SK-N-SH (cell line): ENCODE measurements around the gene YBX2. TPM values are rescaled to one million over a fixed set of nuclear protein-coding genes. Genes with fewer than 3 reads are reported as not detected.

ENCODE experiments used
- CTCF ChIA-PET: fragments of 300-600, 350-600 bp; formaldehyde crosslinking; extraction: SDS; loops from one replicate; lab custom pipeline; 2021; lab: Yijun Ruan, JAX
- POLR2A ChIA-PET: fragments of 350-600 bp; sonication (Branson Sonifier 250); formaldehyde crosslinking; extraction: SDS; loops from one replicate; lab custom pipeline; 2020; ENCODE audit warnings: antibody characterized with exemption, inconsistent platforms; lab: Yijun Ruan, JAX
- DNase-seq: peaks from one replicate; pipeline ENCODE4 v3.0.0; 2012
- H2AFZ ChIP-seq: fragments of 200-600 bp; sonication (generic); 2 replicates; pipeline ENCODE4 v1.8.1; 2016; ENCODE audit warnings: antibody characterized with exemption, mild to moderate bottlenecking, low read depth
- H3F3A ChIP-seq: fragments of 200-600 bp; sonication (generic); replicated peaks from 2 replicates; pipeline ENCODE3; 2016; ENCODE audit warnings: antibody characterized with exemption, mild to moderate bottlenecking; ENCODE audit not compliant: insufficient read depth
- H3K27ac ChIP-seq, 2 experiments: fragments of 200-500 bp in 1 of 2; fragments of 200-600 bp in 1 of 2; sonication (Bioruptor generic) in 1 of 2; sonication (generic), shearing (Covaris generic) in 1 of 2; 2 replicates each; pipeline versions ENCODE4 v1.5.1 to v1.6.1; 2014 to 2016; ENCODE audit warnings: low read depth in 2 of 2, inconsistent platforms in 1 of 2, low read length in 1 of 2, mild to moderate bottlenecking in 1 of 2, mixed read lengths in 1 of 2
- H3K27me3 ChIP-seq: fragments of 200-600 bp; sonication (generic), shearing (Covaris generic); 2 replicates; pipeline ENCODE4 v1.6.1; 2016; ENCODE audit warnings: mixed run types; ENCODE audit not compliant: insufficient read depth
- H3K36me3 ChIP-seq, 2 experiments: fragments of 200-500 bp in 1 of 2; fragments of 200-600 bp in 1 of 2; sonication (Bioruptor generic) in 1 of 2; sonication (generic) in 1 of 2; replicated peaks in 1 of 2; 2 replicates each; pipeline versions ENCODE3 to v1.5.1; 2014 to 2016; ENCODE audit warnings: low read length in 1 of 2, mild to moderate bottlenecking in 1 of 2; ENCODE audit not compliant: insufficient read depth in 2 of 2, control insufficient read depth in 1 of 2
- H3K4me1 ChIP-seq, 2 experiments: fragments of 200-500 bp in 1 of 2; fragments of 200-600 bp in 1 of 2; sonication (Bioruptor generic) in 1 of 2; sonication (generic), shearing (Covaris generic) in 1 of 2; 2 replicates each; pipeline versions ENCODE4 v1.5.1 to v1.6.1; 2014 to 2016; ENCODE audit warnings: low read depth in 1 of 2, low read length in 1 of 2, mixed run types in 1 of 2; ENCODE audit not compliant: insufficient read depth in 2 of 2, control insufficient read depth in 1 of 2
- H3K4me2 ChIP-seq: fragments of 200-600 bp; sonication (generic), shearing (Covaris generic); 2 replicates; pipeline ENCODE4 v1.6.1; 2017; ENCODE audit warnings: mixed run types
- H3K4me3 ChIP-seq, 2 experiments: fragments of 200-500 bp in 1 of 2; fragments of 200-600 bp in 1 of 2; sonication (Bioruptor generic) in 1 of 2; sonication (generic), shearing (Covaris generic) in 1 of 2; 2 replicates each; pipeline versions ENCODE4 v1.5.1 to v1.8.1; 2014 to 2016; ENCODE audit warnings: low read depth in 2 of 2, inconsistent platforms in 1 of 2, low read length in 1 of 2, mild to moderate bottlenecking in 1 of 2, mixed read lengths in 1 of 2, moderate library complexity in 1 of 2
- H3K79me2 ChIP-seq: fragments of 200-600 bp; sonication (generic); 2 replicates; pipeline ENCODE4 v1.8.1; 2017; ENCODE audit warnings: mild to moderate bottlenecking; ENCODE audit not compliant: insufficient read depth
- H3K9ac ChIP-seq: fragments of 200-600 bp; sonication (generic); 2 replicates; pipeline ENCODE4 v1.6.1; 2017; ENCODE audit warnings: mixed run types
- H3K9me2 ChIP-seq: fragments of 200-600 bp; sonication (generic); 2 replicates; pipeline ENCODE4 v1.6.1; 2017; ENCODE audit warnings: mixed run types
- H3K9me3 ChIP-seq: fragments of 200-600 bp; sonication (generic); 2 replicates; pipeline ENCODE4 v1.6.1; 2017; ENCODE audit warnings: mixed run types, mild to moderate bottlenecking, moderate library complexity
- H4K20me1 ChIP-seq: fragments of 200-600 bp; sonication (generic); 2 replicates; pipeline ENCODE4 v1.6.1; 2017; ENCODE audit warnings: mild to moderate bottlenecking, mixed run types; ENCODE audit not compliant: insufficient read depth
- CHD2 ChIP-seq: fragments of 150-350 bp; IDR thresholded peaks from 2 replicates; pipeline ENCODE4 v1.6.1; 2018; ENCODE audit warnings: low read length; ENCODE audit not compliant: partially characterized antibody
- ELF1 ChIP-seq: IDR thresholded peaks from 2 replicates; pipeline ENCODE4 v1.4.0; 2012
- EP300 ChIP-seq, 2 experiments: IDR thresholded peaks; 2 replicates each; pipeline versions ENCODE4 v1.4.0 to v1.6.1; 2012; ENCODE audit warnings: borderline replicate concordance in 1 of 2, low read depth in 1 of 2, low read length in 1 of 2
- EZH2phosphoT487 ChIP-seq: fragments of 200-600 bp; sonication (generic); IDR thresholded peaks from 2 replicates; pipeline ENCODE4 v1.6.1; 2017; ENCODE audit warnings: low read depth, mixed run types, mild to moderate bottlenecking, antibody characterized with exemption, moderate library complexity, borderline replicate concordance
- FOSL2 ChIP-seq: IDR thresholded peaks from 2 replicates; pipeline ENCODE4 v1.4.0; 2012; ENCODE audit warnings: low read depth, mild to moderate bottlenecking, moderate library complexity, borderline replicate concordance
- FOXM1 ChIP-seq: IDR thresholded peaks from 2 replicates; pipeline ENCODE4 v1.4.0; 2012; ENCODE audit warnings: low read depth, mild to moderate bottlenecking
- GABPA ChIP-seq: IDR thresholded peaks from 2 replicates; pipeline ENCODE4 v1.4.0; 2012; ENCODE audit warnings: low read depth, mild to moderate bottlenecking
- GATA2 ChIP-seq: sonication (generic); formaldehyde crosslinking; IDR thresholded peaks from 2 replicates; pipeline ENCODE4 v1.5.0; 2020; ENCODE audit warnings: mild to moderate bottlenecking, missing genetic modification reagents
- JUND ChIP-seq: IDR thresholded peaks from 2 replicates; pipeline ENCODE4 v1.4.0; 2012
- MEF2A ChIP-seq: IDR thresholded peaks from 2 replicates; pipeline ENCODE4 v1.4.0; 2012; ENCODE audit warnings: low read depth, borderline replicate concordance
- NFIC ChIP-seq: IDR thresholded peaks from 2 replicates; pipeline ENCODE4 v1.4.0; 2012; ENCODE audit warnings: borderline replicate concordance
- NRF1 ChIP-seq: IDR thresholded peaks from 2 replicates; pipeline ENCODE4 v1.6.1; 2012; ENCODE audit warnings: low read depth, mild to moderate bottlenecking, low read length
- POLR2AphosphoS5 ChIP-seq: IDR thresholded peaks from 2 replicates; pipeline ENCODE4 v1.6.1; 2012; ENCODE audit warnings: low read depth, low read length
- RAD21 ChIP-seq: IDR thresholded peaks from 2 replicates; pipeline ENCODE4 v1.6.1; 2012; ENCODE audit warnings: mild to moderate bottlenecking, low read length
- RCOR1 ChIP-seq: fragments of 150-350 bp; IDR thresholded peaks from 2 replicates; pipeline ENCODE4 v1.6.1; 2017; ENCODE audit warnings: antibody characterized with exemption, low read length
- RFX5 ChIP-seq: IDR thresholded peaks from 2 replicates; pipeline ENCODE4 v1.6.1; 2012; ENCODE audit warnings: mild to moderate bottlenecking, improper control_type of control experiment, low read length
- RXRA ChIP-seq: IDR thresholded peaks from 2 replicates; pipeline ENCODE4 v1.4.0; 2012; ENCODE audit warnings: low read depth, mild to moderate bottlenecking, borderline replicate concordance
- SIN3A ChIP-seq: IDR thresholded peaks from 2 replicates; pipeline ENCODE4 v1.6.1; 2012; ENCODE audit warnings: low read depth, mild to moderate bottlenecking, low read length, moderate library complexity, borderline replicate concordance
- SMC3 ChIP-seq: IDR thresholded peaks from 2 replicates; pipeline ENCODE4 v1.6.1; 2012; ENCODE audit warnings: low read depth, low read length, improper control_type of control experiment
- TAF1 ChIP-seq: IDR thresholded peaks from 2 replicates; pipeline ENCODE4 v1.6.1; 2012; ENCODE audit warnings: low read depth, mild to moderate bottlenecking, low read length, moderate library complexity, borderline replicate concordance
- TCF12 ChIP-seq: IDR thresholded peaks from 2 replicates; pipeline ENCODE4 v1.4.0; 2012
- TEAD4 ChIP-seq: IDR thresholded peaks from 2 replicates; pipeline ENCODE4 v1.4.0; 2012; ENCODE audit warnings: mild to moderate bottlenecking, borderline replicate concordance; ENCODE audit not compliant: insufficient read depth
- WGBS: methylation state at CpG from one replicate; pipeline ENCODE4 v1.1.6; 2017; ENCODE audit warnings: low lambda C conversion rate; 5-methylcytosine and 5-hydroxymethylcytosine counted together
- polyA plus RNA-seq, 3 experiments: library from polyadenylated mRNA; depleted of rRNA; stranded (reverse); fragments of >200 nt; gene quantifications; 2 replicates each; pipeline ENCODE4 v1.2.3, GENCODE V29; 2012
- TF ChIP-seq, protein P1 (sequence below): IDR thresholded peaks from 2 replicates; pipeline ENCODE4 v1.4.0; 2012; ENCODE audit warnings: low read depth
- TF ChIP-seq, protein P2 (sequence below): fragments of 150-350 bp; IDR thresholded peaks from 2 replicates; pipeline ENCODE4 v1.6.1; 2016; ENCODE audit warnings: mild to moderate bottlenecking, low read depth, low read length
- TF ChIP-seq, protein P3 (sequence below): fragments of 200-600 bp; sonication (generic); IDR thresholded peaks from 2 replicates; pipeline ENCODE4 v1.6.1; 2017; ENCODE audit warnings: antibody characterized with exemption, mild to moderate bottlenecking, moderate library complexity
- TF ChIP-seq, protein P4 (sequence below): IDR thresholded peaks from 2 replicates; pipeline ENCODE4 v1.6.1; 2012; ENCODE audit warnings: mild to moderate bottlenecking, low read depth, low read length, moderate library complexity
- TF ChIP-seq, protein P5 (sequence below): IDR thresholded peaks from 2 replicates; pipeline ENCODE4 v1.4.0; 2012; ENCODE audit warnings: low read depth, borderline replicate concordance

YBX2 gene
- polyA plus RNA-seq, 1 of the 3 experiments (the other 2 are of a cell fraction): 0.54 TPM

DNA sequence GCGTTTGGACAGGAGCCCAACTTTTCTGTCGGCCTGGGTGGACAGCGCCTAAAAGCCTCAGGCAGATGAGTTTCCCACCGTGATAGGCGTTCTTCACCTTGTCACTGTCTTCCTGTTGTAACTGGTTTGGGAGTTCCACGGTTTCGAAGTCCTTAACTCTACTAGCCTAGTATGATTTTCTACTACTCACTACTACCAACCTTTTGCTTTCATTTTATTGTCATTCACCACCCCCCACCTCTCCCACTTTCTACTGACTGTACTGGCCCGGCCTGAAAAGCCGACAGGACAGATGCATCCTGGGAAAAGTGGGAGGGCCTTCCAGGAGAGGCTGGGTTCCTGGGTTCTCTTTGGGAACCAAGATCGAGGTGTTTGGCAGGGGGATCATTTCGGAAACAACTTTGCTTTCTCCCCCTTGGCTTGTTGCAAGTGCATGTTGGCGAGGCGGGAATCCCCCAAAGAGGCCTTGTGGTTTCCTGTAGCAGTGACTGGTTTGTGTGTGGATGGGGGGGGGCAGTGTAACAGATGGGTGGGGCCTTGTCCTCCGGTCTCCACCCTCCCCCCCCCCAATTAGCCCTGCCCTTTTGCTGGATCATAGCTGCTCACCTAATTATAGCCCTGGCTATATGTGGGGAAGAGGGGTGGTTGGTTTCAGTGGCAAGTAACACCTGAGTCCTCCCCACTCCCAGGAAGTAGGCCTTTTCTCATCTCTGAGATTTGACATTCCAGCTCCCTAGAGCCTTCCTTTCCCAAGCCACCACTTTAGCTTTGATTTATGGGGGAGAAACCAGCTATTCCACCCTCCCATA lies 14.4 kb upstream of the YBX2 start:
- 1% methylated on average over 12 of the region's 14 CpGs for WGBS
- peak; percentile 77 for DNase-seq
- H3K4me3 ChIP-seq: peak overlapping the region; percentile 76 to 79
- peaks cover 55% of the 10 kb centered on the region for H4K20me1 ChIP-seq
- peaks cover 59% of the 10 kb centered on the region for H3F3A ChIP-seq
- H3K36me3 ChIP-seq: peaks cover 41 to 45% of the 10 kb centered on the region in 2 experiments
- H3K79me2 ChIP-seq: peaks cover 61% of the 10 kb centered on the region
- H3K27ac ChIP-seq: peak overlapping the region; percentile 83 to 91
- POLR2A ChIA-PET: interaction anchor here (0.7 to 1.2 kb wide), 4 partner anchors 9 to 89 kb away, joined by 3 to 6 read pairs (median 4); partner anchors contain the start of genes DLG4 and GABARAP
- H3K9me2 ChIP-seq: no peaks in the 10 kb centered on the region
- H3K27me3 ChIP-seq: no peaks in the 10 kb centered on the region
- no peaks in the 10 kb centered on the region for H3K9me3 ChIP-seq
- H3K9ac ChIP-seq: peak overlapping the region; percentile 93
- CTCF ChIA-PET: interaction anchor here (0.6 to 2.6 kb wide), 6 partner anchors 12 to 603 kb away, joined by 3 to 7 read pairs (median 4); partner anchors contain the start of gene SLC2A4
- peaks cover 18 to 34% of the 10 kb centered on the region in 2 experiments for H3K4me1 ChIP-seq
- peak overlapping the region; percentile 90 for H3K4me2 ChIP-seq
- H2AFZ ChIP-seq: no peak overlapping the region
- TF ChIP-seq, protein P1, sequence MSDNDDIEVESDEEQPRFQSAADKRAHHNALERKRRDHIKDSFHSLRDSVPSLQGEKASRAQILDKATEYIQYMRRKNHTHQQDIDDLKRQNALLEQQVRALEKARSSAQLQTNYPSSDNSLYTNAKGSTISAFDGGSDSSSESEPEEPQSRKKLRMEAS: peak; percentile 16; the same call in 1 of the 2 replicates
- TF ChIP-seq RAD21: no peak
- peak; percentile 73 for TF ChIP-seq POLR2AphosphoS5
- TF ChIP-seq RCOR1: no peak
- no peak for TF ChIP-seq RFX5
- no peak for TF ChIP-seq GABPA
- TF ChIP-seq, protein P2, sequence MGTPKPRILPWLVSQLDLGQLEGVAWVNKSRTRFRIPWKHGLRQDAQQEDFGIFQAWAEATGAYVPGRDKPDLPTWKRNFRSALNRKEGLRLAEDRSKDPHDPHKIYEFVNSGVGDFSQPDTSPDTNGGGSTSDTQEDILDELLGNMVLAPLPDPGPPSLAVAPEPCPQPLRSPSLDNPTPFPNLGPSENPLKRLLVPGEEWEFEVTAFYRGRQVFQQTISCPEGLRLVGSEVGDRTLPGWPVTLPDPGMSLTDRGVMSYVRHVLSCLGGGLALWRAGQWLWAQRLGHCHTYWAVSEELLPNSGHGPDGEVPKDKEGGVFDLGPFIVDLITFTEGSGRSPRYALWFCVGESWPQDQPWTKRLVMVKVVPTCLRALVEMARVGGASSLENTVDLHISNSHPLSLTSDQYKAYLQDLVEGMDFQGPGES: no peak
- no peak for TF ChIP-seq SMC3
- TF ChIP-seq FOXM1: no peak
- TF ChIP-seq, protein P3, sequence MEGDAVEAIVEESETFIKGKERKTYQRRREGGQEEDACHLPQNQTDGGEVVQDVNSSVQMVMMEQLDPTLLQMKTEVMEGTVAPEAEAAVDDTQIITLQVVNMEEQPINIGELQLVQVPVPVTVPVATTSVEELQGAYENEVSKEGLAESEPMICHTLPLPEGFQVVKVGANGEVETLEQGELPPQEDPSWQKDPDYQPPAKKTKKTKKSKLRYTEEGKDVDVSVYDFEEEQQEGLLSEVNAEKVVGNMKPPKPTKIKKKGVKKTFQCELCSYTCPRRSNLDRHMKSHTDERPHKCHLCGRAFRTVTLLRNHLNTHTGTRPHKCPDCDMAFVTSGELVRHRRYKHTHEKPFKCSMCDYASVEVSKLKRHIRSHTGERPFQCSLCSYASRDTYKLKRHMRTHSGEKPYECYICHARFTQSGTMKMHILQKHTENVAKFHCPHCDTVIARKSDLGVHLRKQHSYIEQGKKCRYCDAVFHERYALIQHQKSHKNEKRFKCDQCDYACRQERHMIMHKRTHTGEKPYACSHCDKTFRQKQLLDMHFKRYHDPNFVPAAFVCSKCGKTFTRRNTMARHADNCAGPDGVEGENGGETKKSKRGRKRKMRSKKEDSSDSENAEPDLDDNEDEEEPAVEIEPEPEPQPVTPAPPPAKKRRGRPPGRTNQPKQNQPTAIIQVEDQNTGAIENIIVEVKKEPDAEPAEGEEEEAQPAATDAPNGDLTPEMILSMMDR: no peak
- TF ChIP-seq, protein P4, sequence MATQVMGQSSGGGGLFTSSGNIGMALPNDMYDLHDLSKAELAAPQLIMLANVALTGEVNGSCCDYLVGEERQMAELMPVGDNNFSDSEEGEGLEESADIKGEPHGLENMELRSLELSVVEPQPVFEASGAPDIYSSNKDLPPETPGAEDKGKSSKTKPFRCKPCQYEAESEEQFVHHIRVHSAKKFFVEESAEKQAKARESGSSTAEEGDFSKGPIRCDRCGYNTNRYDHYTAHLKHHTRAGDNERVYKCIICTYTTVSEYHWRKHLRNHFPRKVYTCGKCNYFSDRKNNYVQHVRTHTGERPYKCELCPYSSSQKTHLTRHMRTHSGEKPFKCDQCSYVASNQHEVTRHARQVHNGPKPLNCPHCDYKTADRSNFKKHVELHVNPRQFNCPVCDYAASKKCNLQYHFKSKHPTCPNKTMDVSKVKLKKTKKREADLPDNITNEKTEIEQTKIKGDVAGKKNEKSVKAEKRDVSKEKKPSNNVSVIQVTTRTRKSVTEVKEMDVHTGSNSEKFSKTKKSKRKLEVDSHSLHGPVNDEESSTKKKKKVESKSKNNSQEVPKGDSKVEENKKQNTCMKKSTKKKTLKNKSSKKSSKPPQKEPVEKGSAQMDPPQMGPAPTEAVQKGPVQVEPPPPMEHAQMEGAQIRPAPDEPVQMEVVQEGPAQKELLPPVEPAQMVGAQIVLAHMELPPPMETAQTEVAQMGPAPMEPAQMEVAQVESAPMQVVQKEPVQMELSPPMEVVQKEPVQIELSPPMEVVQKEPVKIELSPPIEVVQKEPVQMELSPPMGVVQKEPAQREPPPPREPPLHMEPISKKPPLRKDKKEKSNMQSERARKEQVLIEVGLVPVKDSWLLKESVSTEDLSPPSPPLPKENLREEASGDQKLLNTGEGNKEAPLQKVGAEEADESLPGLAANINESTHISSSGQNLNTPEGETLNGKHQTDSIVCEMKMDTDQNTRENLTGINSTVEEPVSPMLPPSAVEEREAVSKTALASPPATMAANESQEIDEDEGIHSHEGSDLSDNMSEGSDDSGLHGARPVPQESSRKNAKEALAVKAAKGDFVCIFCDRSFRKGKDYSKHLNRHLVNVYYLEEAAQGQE: no peak
- TF ChIP-seq TAF1: peak; percentile 80; the same call in 1 of the 2 replicates
- peak; percentile 39; the same call in 1 of the 2 replicates for TF ChIP-seq SIN3A
- no peak for TF ChIP-seq NRF1
- TF ChIP-seq GATA2: no peak
- TF ChIP-seq NFIC: peak; percentile 4; the same call in 1 of the 2 replicates
- TF ChIP-seq RXRA: no peak
- no peak for TF ChIP-seq EP300 (IDR thresholded peaks at IDR 0.05; ENCODE audit: borderline replicate concordance in 1 of 2, low read depth in 1 of 2, low read length in 1 of 2)
- no peak for TF ChIP-seq JUND
- TF ChIP-seq ELF1: no peak
- no peak for TF ChIP-seq TEAD4
- TF ChIP-seq FOSL2: no peak
- TF ChIP-seq, protein P5, sequence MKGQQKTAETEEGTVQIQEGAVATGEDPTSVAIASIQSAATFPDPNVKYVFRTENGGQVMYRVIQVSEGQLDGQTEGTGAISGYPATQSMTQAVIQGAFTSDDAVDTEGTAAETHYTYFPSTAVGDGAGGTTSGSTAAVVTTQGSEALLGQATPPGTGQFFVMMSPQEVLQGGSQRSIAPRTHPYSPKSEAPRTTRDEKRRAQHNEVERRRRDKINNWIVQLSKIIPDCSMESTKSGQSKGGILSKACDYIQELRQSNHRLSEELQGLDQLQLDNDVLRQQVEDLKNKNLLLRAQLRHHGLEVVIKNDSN: no peak
- no peak for TF ChIP-seq CHD2
- no peak for TF ChIP-seq TCF12
- no peak for TF ChIP-seq EZH2phosphoT487
- TF ChIP-seq MEF2A: no peak
